HCT116 (cell line): ENCODE data around the gene TAF4B.

Experiments used
- FOSL1 ChIP-seq: IDR thresholded peaks from 2 replicates; pipeline ENCODE4 v1.6.1; 2012; ENCODE audit warnings: low read depth
- POLR2AphosphoS5 ChIP-seq: IDR thresholded peaks from 2 replicates; pipeline ENCODE4 v1.6.1; 2011; ENCODE audit warnings: mild to moderate bottlenecking, low read depth, low read length, moderate library complexity
- SIN3A ChIP-seq: IDR thresholded peaks from 2 replicates; pipeline ENCODE4 v1.6.1; 2012; ENCODE audit warnings: low read depth
- ZFX ChIP-seq: fragments of 450-650 bp; IDR thresholded peaks from 2 replicates; pipeline ENCODE4 v1.6.1; 2017
- TF ChIP-seq, protein P1 (sequence below): IDR thresholded peaks from 2 replicates; pipeline ENCODE4 v1.6.1; 2012

GRCh38 chr18:26418225-26418624 lies 192.0 kb downstream of the TAF4B start:
- TF ChIP-seq SIN3A (no peak), ZFX (no peak), POLR2AphosphoS5 (no peak), FOSL1 (no peak)
- TF ChIP-seq, protein P1, sequence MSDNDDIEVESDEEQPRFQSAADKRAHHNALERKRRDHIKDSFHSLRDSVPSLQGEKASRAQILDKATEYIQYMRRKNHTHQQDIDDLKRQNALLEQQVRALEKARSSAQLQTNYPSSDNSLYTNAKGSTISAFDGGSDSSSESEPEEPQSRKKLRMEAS = no peak
